Activated CD4-positive, alpha-beta memory T cell treated with anti-CD3 and anti-CD28 coated beads, Interleukin-2, amount 10 ng/mL, durations not matched to agents 7 days and 5 days (primary cell): ENCODE data around the gene ARRDC2. TPM values are rescaled to one million over a fixed set of nuclear protein-coding genes. Genes with fewer than 3 reads are reported as not detected.
A peak's percentile ranks its signal among the peaks of the same experiment; 100 is the strongest.
"Not testable (repeated sequence)": the region's sequence is repeated elsewhere in the genome, so short reads cannot be mapped to it uniquely, and the experiment has no call there.

Experiments used
- CTCF ChIA-PET: fragments of 350-600 bp; sonication (Branson Sonifier 250); formaldehyde crosslinking; loops from one replicate; lab custom pipeline; 2021; ENCODE audit warnings: antibody characterized with exemption, inconsistent platforms; lab: Charles Lee
- POLR2A ChIA-PET: fragments of 350-600 bp; sonication (Branson Sonifier 250); formaldehyde crosslinking; loops from one replicate; lab custom pipeline; 2021; ENCODE audit warnings: antibody characterized with exemption; lab: Charles Lee
- DNase-seq: peaks from one replicate; pipeline ENCODE4 v3.0.0-alpha.2; 2020
- H3K27ac Mint-ChIP-seq: one replicate; pipeline ENCODE4 v1.8.0; 2021; ENCODE audit warnings: mild to moderate bottlenecking, mixed read lengths
- H3K27me3 Mint-ChIP-seq: one replicate; pipeline ENCODE4 v1.8.0; 2021; ENCODE audit warnings: mixed read lengths
- H3K36me3 Mint-ChIP-seq: one replicate; pipeline ENCODE4 v1.8.0; 2021; ENCODE audit warnings: low read depth, mixed read lengths
- H3K4me1 Mint-ChIP-seq: one replicate; pipeline ENCODE4 v1.8.0; 2021; ENCODE audit warnings: mixed read lengths
- H3K4me3 Mint-ChIP-seq: one replicate; pipeline ENCODE4 v1.8.0; 2021; ENCODE audit warnings: mild to moderate bottlenecking, mixed read lengths
- H3K9me3 Mint-ChIP-seq: one replicate; pipeline ENCODE4 v1.8.0; 2021; ENCODE audit warnings: mixed read lengths
- total RNA-seq, 2 experiments: library from RNA; stranded (reverse); gene quantifications; one replicate each; pipeline ENCODE4 v1.2.3, GENCODE V29; 2021

ARRDC2 gene
- total RNA-seq, 2 experiments from 2014 or later = 60.7 to 62.0 TPM

DNA sequence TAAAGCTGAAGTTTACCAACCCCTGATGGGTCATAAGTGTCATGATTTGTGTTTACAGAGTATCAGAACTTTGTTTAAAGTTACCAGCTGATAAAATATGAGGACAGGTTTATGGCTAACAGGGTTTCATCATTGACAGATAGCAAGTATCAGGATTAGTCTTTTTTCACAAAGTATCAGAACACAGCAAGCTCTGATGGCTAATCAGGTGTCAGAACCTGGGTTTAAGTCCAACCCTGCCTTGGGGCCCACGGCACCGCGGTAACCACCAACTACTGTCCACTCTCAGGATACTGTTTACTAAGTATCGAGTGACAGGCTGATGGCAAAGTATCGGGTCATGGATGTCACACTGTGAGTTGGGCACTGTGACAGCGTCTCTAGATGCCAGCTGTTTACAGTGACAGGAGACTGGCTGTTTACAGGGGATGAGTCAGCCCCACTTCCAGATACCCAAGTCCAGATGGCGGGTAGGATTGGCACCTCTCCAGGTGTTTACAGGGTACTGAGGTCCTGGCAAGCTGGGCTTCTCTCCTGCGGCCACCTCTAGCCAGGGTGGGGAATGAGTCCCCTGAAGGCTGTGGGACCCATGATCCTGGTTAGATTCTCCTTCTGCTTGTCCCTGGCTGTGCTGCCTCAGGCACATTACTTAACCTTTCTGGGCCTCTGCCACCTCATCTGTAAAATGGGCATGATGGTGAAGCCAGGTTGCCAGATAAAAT, 21.8 kb downstream of the ARRDC2 start:
- Mint-ChIP-seq H3K27me3 (no peaks in the 10 kb centered on the region), H3K9me3 (no peaks in the 10 kb centered on the region), H3K4me3 (no peak overlapping the region), H3K4me1 (peaks cover 2% of the 10 kb centered on the region), H3K27ac (no peak overlapping the region), H3K36me3 (no peaks in the 10 kb centered on the region)
- POLR2A ChIA-PET = no interaction called here
- DNase-seq = no peak
- CTCF ChIA-PET = interaction anchor here (0.6 to 1.3 kb wide), 3 partner anchors 22 to 1111 kb away, joined by 3 read pairs; partner anchors contain the start of gene ARRDC2

DNA sequence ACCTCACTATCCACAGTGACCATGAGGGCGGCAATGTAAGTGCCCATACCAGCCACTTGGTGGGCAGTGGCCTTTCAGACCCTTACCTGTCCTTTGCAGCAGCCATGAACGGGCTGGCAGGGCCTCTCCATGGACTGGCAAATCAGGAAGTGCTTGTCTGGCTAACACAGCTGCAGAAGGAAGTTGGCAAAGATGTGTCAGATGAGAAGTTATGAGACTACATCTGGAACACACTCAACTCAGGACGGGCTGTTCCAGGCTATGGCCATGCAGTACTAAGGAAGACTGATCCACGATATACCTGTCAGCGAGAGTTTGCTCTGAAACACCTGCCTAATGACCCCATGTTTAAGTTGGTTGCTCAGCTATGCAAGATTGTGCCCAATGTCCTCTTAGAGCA, 23.4 kb downstream of the ARRDC2 start:
- CTCF ChIA-PET, H3K9me3 Mint-ChIP-seq, H3K4me1 Mint-ChIP-seq, H3K27me3 Mint-ChIP-seq, H3K27ac Mint-ChIP-seq, DNase-seq, H3K4me3 Mint-ChIP-seq, H3K36me3 Mint-ChIP-seq: not testable (repeated sequence)
- POLR2A ChIA-PET = interaction anchor here (0.5 kb wide), 1 partner anchor 172 kb away, joined by 3 read pairs; the partner anchor contains the start of gene RPL18A

DNA sequence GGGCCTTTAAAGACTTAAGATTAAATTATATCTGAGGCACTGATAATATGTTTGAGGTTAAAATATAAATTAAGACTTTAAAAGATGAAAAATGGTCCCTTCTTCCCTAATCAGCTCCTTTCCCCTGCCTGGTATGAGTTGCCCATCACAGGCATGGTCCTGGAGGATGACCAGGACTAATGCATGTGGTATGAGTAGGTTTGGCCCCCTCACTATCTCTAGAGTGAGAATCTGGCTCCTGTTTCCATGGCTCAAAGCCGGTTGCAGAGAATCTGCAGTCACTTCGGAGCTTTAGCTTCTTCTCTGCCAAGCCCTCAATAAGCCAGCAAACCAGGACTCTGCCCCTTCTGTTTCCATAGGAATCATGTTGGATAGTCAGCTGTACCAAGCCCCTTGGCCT, 24.1 kb downstream of the ARRDC2 start:
- H3K36me3 Mint-ChIP-seq, H3K4me3 Mint-ChIP-seq, H3K9me3 Mint-ChIP-seq, H3K4me1 Mint-ChIP-seq, H3K27ac Mint-ChIP-seq, DNase-seq, CTCF ChIA-PET, H3K27me3 Mint-ChIP-seq, POLR2A ChIA-PET: not testable (repeated sequence)

DNA sequence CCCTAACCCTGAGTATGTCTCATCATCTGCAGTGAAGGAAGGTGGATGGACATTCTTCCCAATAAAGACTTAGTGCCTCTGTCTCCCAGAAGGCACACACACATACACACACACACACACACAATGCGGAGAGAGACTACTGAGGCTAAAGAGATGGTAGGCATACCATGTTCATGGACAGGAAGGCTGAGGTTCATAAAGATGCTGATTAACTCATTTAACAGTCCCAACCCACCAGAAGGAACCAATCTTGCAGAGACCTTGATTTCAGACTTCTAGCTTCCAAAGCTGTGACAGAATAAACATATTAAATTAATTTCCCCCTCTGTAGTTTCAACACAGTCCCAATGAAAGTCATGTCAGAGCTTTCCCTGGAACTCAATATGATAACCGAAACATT, 33.1 kb downstream of the ARRDC2 start:
- Mint-ChIP-seq H3K4me3 (no peak overlapping the region), H3K4me1 (peaks cover 27% of the 10 kb centered on the region), H3K27ac (no peak overlapping the region), H3K27me3 (peaks cover 34% of the 10 kb centered on the region), H3K9me3 (peaks cover 9% of the 10 kb centered on the region), H3K36me3 (peaks cover 4% of the 10 kb centered on the region)
- DNase-seq = no peak
- CTCF ChIA-PET = no interaction called here
- POLR2A ChIA-PET = interaction anchor here (1.4 kb wide), 1 partner anchor 8 kb away, joined by 3 read pairs; no protein-coding TSS in a partner anchor

DNA sequence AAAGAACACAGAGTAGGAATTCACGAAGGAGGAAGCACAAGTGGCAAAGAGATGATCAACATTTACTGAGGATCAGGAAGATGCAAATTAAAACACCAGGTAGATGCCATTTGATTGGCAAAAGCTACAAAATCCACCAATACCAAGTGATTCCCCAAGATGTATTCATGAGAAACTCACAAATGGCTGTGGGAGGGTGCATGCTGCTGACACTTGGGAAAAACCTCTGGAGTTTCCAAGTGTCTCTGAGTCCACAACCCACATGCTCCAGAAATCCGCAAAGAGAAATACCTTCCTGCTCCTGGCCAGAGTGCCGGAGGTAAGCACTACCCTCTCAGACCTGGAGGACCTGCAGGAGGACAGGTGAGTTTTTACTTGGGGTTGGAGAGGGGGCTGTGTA, 35.7 kb downstream of the ARRDC2 start:
- ChIA-PET POLR2A (interaction anchor here (0.7 to 2.0 kb wide), 5 partner anchors 17 to 573 kb away, joined by 3 to 17 read pairs (median 3); partner anchors contain the start of genes IL12RB1 and SLC27A1), CTCF (interaction anchor here (1.1 kb wide), 1 partner anchor 105 kb away, joined by 3 read pairs; no protein-coding TSS in a partner anchor)
- no peak overlapping the region for H3K4me3 Mint-ChIP-seq
- peaks cover 4% of the 10 kb centered on the region for H3K36me3 Mint-ChIP-seq
- no peak for DNase-seq
- peaks cover 9% of the 10 kb centered on the region for H3K9me3 Mint-ChIP-seq
- H3K27me3 Mint-ChIP-seq = peaks cover 39% of the 10 kb centered on the region
- no peak overlapping the region for H3K27ac Mint-ChIP-seq
- peaks cover 33% of the 10 kb centered on the region for H3K4me1 Mint-ChIP-seq

DNA sequence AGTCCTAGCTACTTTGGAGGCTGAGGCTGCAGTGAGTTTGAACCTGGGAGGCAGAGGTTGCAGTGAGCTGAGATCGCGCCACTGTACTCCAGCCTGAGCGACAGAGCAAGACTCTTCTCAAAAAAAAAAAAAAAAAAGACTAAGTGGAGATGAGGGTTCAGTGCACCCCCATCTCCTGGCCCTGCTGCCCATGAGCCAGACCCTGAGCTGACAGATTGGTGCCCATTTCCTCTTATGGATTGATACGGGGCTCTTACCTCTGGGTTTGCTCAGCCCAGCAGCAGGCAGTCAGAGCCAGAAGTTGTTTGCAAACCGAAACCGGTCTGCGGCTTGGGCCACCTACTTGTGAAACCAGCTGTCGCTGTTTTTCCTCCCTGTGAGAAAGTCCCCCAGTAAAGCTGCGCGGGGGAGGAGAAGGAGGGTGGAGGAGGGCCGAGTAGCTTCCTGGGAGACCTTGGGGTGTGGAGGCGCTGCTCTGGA, 36.9 kb downstream of the ARRDC2 start:
- peak overlapping the region; percentile 71 for H3K27ac Mint-ChIP-seq
- H3K36me3 Mint-ChIP-seq = peaks cover 4% of the 10 kb centered on the region
- peak overlapping the region; percentile 35 for H3K4me3 Mint-ChIP-seq
- peaks cover 33% of the 10 kb centered on the region for H3K4me1 Mint-ChIP-seq
- CTCF ChIA-PET = interaction anchor here (0.5 to 2.1 kb wide), 18 partner anchors 12 to 297 kb away, joined by 3 to 10 read pairs (median 3); partner anchors contain the start of gene ARRDC2
- POLR2A ChIA-PET = interaction anchor here (0.7 to 2.7 kb wide), 22 partner anchors 10 to 574 kb away, joined by 3 to 17 read pairs (median 3); partner anchors contain the start of genes ARRDC2, CCDC124, IL12RB1 and MAST3
- peaks cover 9% of the 10 kb centered on the region for H3K9me3 Mint-ChIP-seq
- DNase-seq = peak; percentile 93
- H3K27me3 Mint-ChIP-seq = peaks cover 39% of the 10 kb centered on the region

DNA sequence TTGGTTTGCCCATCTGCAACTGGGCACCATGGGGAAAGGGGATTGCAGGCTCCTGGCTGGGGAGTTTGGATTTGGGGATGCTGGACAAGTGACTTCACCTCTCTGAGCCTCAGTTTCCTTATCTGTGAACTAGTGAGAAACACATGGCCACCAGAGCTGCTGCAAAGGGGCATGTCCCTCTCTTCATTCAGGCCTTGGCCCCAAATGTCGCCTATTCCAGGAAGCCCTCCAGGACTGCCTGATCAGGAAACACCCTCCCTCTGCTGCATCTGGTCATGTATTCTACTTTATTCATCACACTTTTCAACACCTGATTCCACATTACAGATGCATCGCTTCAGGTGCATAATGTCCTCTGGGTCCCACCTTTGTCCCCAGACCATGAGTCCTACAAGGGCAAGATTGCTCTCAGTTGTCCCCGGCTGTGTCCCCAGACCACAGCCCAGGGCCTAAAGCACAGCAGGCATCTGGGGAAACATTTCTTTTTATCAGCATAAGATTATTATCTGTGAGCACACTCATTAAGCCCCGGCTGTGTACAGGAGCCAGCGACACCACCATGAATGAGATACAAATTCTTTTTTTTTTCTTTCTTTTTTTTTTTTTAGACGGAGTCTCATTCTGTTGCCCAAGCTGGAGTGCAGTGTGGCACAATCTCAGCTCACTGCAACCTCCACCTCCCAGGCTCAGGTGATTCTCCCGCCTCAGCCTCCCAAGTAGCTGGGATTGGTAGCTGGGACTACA, 37.5 kb downstream of the ARRDC2 start:
- peaks cover 39% of the 10 kb centered on the region for H3K4me1 Mint-ChIP-seq
- H3K9me3 Mint-ChIP-seq = peaks cover 9% of the 10 kb centered on the region
- DNase-seq = no peak
- peak overlapping the region; percentile 31 for H3K4me3 Mint-ChIP-seq
- CTCF ChIA-PET = interaction anchor here (0.5 to 2.1 kb wide), 18 partner anchors 12 to 297 kb away, joined by 3 to 10 read pairs (median 3); partner anchors contain the start of genes ARRDC2 and CCDC124
- peaks cover 4% of the 10 kb centered on the region for H3K36me3 Mint-ChIP-seq
- peak overlapping the region; percentile 71 for H3K27ac Mint-ChIP-seq
- POLR2A ChIA-PET = interaction anchor here (0.7 to 2.7 kb wide), 19 partner anchors 11 to 215 kb away, joined by 3 to 17 read pairs (median 4); partner anchors contain the start of genes ARRDC2, CCDC124, IL12RB1 and MAST3
- peaks cover 39% of the 10 kb centered on the region for H3K27me3 Mint-ChIP-seq

DNA sequence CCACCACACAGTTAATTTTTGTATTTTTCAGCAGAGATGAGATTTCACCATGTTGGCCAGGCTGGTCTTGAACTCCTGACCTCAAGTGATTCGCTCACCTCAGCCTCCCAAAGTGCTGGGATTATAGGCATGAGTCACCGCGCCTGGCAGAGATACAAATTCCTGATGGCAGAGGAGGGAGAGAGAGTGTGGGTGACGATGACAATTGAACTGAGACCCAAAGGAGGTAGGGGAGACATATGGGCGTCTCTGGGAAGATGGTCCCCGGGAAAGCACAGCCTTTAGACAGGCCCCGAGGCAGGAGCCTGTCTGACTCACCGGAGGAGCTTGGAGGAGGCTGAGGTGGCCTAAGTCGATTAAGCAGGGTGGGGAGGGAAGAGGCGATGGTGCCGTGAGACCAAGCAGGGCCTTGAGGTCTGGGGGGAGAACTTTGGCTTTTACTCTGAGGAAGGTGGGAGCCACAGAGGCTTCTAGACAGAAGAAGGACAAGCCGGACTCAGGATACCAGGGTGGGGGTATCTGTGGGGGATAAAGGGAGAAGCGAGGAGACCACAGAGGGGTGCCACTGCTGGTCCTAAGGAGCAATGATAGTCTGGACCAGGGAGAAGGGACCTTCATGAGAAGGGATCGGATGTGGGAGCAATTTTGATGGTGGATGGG, 38.2 kb downstream of the ARRDC2 start:
- no peak overlapping the region for H3K4me3 Mint-ChIP-seq
- H3K27ac Mint-ChIP-seq = no peak overlapping the region
- peaks cover 44% of the 10 kb centered on the region for H3K4me1 Mint-ChIP-seq

DNA sequence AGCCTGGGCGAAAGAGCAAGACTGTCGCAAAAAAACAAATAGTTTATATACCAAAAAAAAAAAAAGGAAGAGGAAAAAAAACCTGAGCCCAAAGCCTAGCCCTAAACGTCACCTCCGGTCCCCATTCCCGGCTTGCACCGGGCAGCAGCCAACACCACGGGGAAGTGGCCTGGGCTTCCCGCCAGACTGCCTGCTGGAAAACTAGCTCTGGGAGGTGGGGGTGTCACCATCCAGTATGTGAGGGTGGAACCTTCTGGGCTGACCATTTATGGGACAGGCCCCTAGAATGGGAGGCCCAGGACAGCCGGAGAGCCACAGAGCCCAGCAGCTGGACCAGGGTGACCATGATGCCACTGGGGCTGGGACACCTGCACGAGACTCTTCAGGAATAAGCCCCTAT, 41.4 kb downstream of the ARRDC2 start:
- DNase-seq = no peak
- H3K4me3 Mint-ChIP-seq = no peak overlapping the region
- H3K4me1 Mint-ChIP-seq = peaks cover 36% of the 10 kb centered on the region
- H3K9me3 Mint-ChIP-seq = no peaks in the 10 kb centered on the region
- POLR2A ChIA-PET = interaction anchor here (1.0 kb wide), 1 partner anchor 9 kb away, joined by 3 read pairs; no protein-coding TSS in a partner anchor
- no peaks in the 10 kb centered on the region for H3K36me3 Mint-ChIP-seq
- H3K27ac Mint-ChIP-seq = no peak overlapping the region
- peaks cover 18% of the 10 kb centered on the region for H3K27me3 Mint-ChIP-seq
- CTCF ChIA-PET = no interaction called here

More for the DNA sequence above, 38.2 kb downstream of the ARRDC2 start:
- ChIA-PET POLR2A (interaction anchor here (1.9 to 2.7 kb wide), 2 partner anchors 10 to 51 kb away, joined by 5 to 15 read pairs; partner anchors contain the start of gene MAST3), CTCF (interaction anchor here (0.7 to 2.1 kb wide), 3 partner anchors 11 to 114 kb away, joined by 4 to 9 read pairs (median 4); partner anchors contain the start of gene CCDC124)
- Mint-ChIP-seq H3K36me3 (peaks cover 4% of the 10 kb centered on the region), H3K9me3 (peaks cover 3% of the 10 kb centered on the region), H3K27me3 (peaks cover 38% of the 10 kb centered on the region)
- no peak for DNase-seq

DNA sequence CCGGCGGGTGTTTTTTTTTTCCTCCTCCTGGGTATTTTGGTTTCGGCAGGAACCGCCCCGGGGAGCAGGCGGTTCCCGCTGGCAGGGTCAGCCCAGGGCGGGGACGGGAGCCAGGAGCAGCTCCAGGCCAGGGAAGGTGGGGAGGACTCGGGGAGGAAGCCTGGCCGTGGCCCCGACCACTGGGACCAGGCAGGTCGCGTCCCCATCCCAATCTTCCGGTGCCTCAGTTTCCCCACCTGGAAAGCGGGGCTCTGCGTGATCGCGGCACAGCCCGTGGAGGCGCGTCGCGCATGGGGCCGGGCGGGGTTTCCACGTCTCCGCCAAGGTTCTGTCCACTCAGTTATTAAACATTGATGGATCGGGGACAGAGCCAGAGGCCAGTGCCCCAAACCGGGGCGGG, 43.9 kb downstream of the ARRDC2 start:
- Mint-ChIP-seq H3K27ac (no peak overlapping the region), H3K4me1 (peaks cover 13% of the 10 kb centered on the region), H3K36me3 (no peaks in the 10 kb centered on the region), H3K4me3 (no peak overlapping the region), H3K27me3 (peaks cover 6% of the 10 kb centered on the region), H3K9me3 (no peaks in the 10 kb centered on the region)
- DNase-seq = no peak
- ChIA-PET POLR2A (interaction anchor here (0.8 kb wide), 1 partner anchor 52 kb away, joined by 3 read pairs; no protein-coding TSS in a partner anchor), CTCF (interaction anchor here (1.0 kb wide), 1 partner anchor 44 kb away, joined by 5 read pairs; no protein-coding TSS in a partner anchor)

DNA sequence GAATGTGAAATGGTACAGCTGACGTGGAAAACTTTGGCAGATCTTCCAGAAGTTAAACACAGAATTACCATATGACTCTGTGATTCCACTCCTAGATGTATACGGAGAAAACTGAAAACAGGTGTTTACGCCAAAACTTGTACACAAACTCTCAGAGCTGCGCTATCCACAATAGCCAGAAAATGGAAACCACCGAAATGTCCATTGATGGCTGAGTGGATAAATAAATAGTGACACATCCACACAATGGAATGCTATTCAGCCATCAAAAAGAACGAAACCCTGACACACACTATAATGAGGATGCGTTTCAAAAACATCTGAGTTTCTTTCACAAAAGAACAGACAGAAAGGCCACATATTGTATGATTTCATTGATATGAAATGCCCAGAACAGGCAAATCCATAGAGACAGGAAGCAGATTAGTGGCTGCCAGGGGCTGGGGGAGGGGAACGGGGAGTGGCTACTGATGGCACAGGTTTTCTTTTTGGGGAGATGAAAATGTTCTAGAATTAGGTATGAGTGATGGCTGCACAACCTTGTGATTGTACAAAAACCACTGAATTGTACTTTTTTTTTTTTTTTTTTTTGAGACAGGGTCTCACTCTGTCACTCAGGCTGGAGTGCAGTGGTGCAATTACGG, 45.7 kb downstream of the ARRDC2 start:
- peaks cover 6% of the 10 kb centered on the region for H3K27me3 Mint-ChIP-seq
- ChIA-PET CTCF (no interaction called here), POLR2A (interaction anchor here (1.2 kb wide), 1 partner anchor 29 kb away, joined by 5 read pairs; no protein-coding TSS in a partner anchor)
- H3K36me3 Mint-ChIP-seq = peaks cover 4% of the 10 kb centered on the region
- no peaks in the 10 kb centered on the region for H3K9me3 Mint-ChIP-seq
- DNase-seq = no peak
- peaks cover 23% of the 10 kb centered on the region for H3K4me1 Mint-ChIP-seq
- H3K27ac Mint-ChIP-seq = no peak overlapping the region
- H3K4me3 Mint-ChIP-seq = no peak overlapping the region
